GM19238 (cell line): Measurements from ENCODE around the gene SLFN13.
"Not testable (repeated sequence)": the region's sequence is repeated elsewhere in the genome, so short reads cannot be mapped to it uniquely, and the experiment has no call there.

Experiments used
- DNase-seq: peaks from one replicate; pipeline ENCODE4 v3.0.0; 2011; ENCODE audit warnings: low spot score; ENCODE audit not compliant: insufficient read length

The SLFN13 gene, protein sequence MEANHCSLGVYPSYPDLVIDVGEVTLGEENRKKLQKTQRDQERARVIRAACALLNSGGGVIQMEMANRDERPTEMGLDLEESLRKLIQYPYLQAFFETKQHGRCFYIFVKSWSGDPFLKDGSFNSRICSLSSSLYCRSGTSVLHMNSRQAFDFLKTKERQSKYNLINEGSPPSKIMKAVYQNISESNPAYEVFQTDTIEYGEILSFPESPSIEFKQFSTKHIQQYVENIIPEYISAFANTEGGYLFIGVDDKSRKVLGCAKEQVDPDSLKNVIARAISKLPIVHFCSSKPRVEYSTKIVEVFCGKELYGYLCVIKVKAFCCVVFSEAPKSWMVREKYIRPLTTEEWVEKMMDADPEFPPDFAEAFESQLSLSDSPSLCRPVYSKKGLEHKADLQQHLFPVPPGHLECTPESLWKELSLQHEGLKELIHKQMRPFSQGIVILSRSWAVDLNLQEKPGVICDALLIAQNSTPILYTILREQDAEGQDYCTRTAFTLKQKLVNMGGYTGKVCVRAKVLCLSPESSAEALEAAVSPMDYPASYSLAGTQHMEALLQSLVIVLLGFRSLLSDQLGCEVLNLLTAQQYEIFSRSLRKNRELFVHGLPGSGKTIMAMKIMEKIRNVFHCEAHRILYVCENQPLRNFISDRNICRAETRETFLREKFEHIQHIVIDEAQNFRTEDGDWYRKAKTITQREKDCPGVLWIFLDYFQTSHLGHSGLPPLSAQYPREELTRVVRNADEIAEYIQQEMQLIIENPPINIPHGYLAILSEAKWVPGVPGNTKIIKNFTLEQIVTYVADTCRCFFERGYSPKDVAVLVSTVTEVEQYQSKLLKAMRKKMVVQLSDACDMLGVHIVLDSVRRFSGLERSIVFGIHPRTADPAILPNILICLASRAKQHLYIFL

DNA sequence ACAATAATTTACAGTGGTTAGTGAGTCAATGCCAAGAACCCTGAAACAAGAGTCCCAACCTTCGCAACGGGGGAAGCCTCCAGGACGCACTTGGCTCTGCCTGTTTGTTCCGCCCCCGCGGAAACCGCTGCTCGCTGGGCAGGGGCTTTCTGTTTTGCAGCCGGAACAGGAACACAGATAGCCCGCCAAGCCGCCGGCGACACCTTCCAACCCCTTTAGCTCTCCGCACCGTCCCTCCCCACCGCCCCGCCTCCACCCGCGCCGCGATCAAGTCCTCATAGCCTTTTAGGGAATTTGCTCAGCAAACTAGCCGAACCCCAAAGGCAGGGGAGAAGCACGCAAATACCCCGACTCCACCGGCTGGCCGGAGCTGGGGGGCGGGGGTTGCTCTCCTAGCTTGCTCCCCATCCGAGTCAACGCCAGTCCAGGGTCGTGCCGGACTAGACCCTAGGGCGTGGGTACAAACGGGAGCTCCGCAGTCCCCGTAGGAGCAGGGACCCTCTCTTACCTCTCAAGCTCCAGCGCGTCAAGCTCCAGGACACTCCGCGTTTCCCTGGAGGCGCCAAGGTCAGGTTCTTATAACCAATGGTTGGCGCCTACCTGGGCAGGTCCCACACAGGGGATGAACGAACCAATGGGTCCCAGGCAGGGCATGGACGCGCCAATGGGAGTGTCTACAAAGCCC, at the start of gene SLFN13:
TSS of gene SLFN13 (minus strand) at position 553 of the 685 bp plus-strand sequence. CDS start 3,086 bp downstream, outside the sequence.
- peak; percentile 67 for DNase-seq

DNA sequence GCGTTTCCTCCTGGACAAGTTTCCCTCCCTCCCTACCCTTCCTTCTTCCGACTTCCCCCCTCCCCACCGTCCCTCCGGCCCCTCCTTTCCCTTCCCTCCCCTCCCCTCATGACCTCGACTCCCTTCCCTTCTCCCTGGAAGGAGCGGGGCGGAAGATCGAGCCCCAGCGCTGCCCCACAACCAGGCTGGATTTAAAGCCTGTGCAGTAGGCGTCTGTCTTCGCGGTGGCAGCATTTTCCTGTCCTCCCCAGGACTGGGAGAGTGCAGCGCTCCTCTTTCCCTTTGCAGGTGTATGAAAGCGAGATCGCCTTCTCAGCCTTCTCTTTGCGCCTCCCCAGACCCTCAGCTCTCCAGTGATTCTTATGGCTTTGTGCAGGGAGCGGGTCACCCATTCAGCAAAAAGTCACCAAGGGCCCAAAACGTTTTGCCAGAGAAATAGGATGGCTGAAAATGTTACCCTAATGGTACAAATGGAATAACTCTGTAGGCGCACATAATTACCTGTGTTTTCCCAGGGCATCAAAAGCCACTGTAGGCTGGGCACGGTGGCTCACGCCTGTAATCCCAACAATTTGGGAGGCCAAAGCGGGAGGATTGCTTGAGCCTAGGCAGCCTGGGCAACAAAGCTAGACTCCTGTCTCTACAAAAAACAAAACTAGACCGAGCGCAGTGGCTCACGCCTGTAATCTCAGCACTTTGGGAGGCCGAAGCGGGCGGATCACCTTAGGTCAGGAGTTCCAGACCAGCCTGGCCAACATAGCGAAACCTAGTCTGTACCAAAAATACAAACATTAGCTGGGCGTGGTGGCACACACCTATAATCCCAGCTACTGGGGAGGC, 48.1 kb upstream of the SLFN13 start:
- DNase-seq, result no peak

DNA sequence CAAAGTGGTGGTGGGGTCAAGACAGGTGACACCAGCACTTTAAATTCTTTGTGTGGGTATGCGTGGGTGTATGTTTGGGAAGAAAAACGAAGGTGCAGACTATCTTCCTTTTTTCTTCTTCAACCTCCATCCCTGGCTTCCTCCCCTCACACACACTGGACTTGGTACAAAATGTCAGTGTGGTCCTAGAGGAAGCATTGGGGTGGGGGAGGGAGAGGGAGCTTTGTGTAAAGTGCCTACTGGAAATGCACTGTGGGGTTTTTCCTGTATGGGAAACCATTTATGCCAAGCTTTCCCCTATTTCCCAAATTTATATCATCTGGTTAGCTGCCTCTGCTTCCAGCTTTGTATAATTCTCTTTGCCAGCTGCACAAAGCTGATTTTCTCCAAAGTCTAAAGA, 44.5 kb upstream of the SLFN13 start:
- no peak for DNase-seq

DNA sequence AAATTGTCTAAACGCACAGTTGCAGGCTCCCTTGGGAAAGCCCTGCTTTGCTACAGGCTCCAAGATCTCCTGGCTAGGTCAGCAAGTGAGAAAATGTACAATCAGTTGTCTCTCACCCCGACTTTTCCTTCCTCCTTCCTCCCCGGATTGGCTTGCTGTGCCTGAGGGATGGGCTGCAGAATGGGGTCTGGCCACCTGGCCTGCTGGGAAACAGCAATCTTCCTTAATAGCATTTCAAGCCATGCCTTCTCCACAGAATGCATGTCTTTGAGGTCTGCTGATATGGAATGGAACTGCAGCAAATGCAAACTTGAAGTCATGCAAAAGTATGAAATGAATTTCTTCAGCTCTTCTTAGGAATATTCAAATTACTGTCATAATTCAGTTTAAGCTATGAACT, 42.9 kb upstream of the SLFN13 start:
- no peak for DNase-seq

DNA sequence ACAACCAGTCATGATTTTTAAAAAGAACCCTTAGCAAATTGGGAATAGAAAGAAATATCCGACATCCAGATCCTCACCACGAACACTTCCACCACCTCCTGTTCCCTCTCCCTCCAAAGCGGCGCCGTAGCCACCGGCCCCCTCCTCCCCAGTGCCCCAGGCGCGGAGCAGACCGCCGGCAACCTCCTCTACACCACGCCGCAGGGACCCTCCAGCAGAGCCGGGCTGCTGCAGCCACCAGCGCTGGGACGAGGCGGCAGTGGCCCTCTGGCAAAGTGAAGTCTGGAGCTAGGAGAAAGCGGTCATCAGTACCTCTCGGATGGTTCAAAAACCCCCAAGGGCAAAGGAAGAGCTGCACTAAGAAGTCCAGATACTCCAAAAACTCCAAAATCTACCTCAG, 41.4 kb upstream of the SLFN13 start:
- no peak for DNase-seq

DNA sequence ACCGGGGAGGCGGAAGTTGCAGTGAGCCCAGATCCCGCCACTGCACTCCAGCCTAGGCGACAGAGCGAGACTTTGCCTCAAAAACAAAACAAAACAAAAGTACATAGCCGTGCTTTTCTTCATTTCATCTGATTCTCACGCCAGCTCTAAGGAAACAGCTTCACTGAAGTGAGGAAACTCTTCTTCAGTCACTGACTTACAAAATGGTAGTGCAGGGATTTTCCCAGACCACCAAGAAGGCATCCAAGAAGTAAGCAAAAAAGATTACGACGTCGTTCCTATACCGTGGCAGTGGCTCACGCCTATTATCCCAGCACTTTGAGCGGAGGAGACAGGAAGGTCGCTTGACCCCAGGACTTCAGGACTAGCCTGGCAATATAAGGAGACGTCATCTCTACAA, 40.4 kb upstream of the SLFN13 start:
- DNase-seq, result no peak

DNA sequence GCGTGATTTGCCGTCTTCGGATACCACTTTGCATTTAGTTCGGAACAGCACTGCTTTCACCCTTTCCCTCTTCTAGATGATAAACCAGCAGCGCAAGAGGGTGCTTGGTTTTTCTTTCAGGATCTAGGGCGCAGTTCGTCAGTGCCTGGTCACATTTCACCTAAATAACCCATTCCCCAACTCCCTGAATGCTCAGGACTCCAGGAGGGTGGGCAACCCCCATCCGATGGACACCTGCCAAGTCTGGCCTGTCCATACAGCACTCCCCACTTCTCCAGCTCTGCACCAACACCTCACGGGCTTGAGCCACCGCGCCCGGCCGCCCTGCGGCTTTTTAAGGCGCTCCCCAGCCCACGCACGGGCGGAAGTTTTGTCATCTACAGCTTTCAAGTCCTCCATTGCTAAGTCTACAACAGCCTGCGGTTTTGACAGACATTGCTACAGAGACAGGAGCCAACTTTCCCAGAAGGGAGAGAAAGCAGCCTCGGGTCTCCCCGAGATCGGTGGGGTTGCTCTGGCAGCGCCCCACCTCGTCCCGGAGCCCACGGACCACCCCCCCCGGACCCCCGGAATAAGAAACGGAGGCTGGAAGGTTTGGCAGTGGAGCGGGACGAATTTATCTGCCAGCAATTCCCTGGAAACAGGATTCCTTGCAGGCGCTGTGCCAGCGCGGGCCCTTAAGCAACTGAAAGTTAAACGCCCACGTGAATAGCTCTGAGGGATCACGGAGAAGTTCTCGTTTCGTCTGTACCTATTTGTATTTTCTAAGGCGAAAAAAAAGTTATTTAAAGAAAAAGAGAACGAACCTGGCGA, 38.6 kb upstream of the SLFN13 start:
- peak; percentile 56 for DNase-seq

DNA sequence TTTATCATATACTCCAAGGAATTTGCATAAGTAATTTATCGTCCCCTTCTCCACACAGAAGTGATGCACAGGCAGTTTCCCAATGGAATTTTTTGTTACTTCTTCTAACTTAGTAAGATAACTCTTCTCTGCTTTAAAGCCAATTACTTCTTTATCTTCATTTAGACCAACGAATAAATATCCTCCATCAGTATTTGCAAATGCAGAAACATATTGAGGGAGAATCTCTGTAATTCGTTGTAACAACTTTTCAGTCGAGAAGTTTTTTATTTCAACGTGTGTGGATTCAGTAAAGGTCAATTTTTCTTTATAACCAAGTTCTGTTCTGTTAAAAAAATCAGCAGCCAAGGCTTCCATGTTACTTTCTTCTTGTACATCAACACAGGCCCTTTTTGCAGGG, 30.7 kb upstream of the SLFN13 start:
- no peak for DNase-seq

DNA sequence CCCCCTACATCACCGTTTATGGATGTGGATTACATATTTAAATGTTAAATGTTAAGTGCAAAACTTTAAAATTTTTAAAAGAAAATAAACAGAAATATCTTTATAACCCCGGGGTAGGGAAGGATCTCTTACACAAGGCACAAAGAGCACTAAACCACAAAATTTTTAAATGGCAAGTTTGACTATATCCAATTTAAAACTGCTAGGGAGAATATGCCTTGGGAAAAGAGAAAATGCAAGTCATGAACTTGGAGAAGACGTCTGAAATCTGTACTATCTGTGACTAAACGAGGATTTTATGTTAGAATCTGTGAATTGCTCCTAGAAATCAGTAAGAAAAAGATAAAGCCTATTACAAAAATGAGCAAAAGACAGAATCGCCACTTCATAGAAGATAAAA, 28.7 kb upstream of the SLFN13 start:
- no peak for DNase-seq

DNA sequence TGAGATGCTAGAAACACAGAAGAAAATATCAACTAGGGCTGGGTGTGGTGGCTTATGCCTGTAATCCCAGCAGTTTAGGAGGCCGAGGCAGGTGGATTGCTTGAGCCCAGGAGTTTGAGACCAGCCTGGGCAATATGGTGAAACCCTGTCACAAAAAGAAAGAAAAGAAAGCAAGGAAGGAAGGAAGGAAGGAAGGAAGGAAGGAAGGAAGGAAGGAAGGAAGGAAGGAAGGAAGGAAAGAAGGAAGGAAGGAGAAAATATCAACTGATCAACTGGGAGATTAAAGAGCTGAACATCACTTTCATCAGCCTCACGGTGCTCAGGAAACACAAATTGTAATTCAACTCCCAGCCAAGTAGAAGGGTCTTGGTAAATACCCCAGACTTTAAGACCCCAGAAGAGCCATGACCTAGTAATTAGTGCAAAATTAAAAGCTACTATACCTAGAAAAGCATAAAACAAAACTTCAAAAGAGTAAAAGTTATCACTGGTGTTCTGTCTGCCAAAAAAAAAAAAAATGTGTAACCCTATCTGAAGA, 27.8 kb upstream of the SLFN13 start:
- DNase-seq, result no peak

DNA sequence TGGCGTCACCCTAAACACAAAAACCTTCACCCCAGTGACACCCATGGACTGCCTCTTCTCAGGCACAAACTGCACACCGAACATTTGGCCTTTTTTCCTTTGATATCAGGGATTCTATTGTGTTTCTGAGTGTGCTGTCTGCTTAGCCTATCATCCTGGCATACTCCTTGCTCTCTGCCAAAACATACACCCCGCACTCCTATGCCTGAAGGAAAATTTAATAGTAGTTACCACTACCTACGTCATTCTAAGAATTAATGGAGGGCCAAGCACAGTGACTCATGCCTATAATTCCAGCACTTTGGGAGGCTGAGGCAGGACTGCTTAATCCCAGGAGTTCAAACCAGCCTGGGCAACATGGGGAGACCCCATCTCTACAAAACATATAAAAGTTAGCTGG, 19.9 kb upstream of the SLFN13 start:
- DNase-seq, result no peak

DNA sequence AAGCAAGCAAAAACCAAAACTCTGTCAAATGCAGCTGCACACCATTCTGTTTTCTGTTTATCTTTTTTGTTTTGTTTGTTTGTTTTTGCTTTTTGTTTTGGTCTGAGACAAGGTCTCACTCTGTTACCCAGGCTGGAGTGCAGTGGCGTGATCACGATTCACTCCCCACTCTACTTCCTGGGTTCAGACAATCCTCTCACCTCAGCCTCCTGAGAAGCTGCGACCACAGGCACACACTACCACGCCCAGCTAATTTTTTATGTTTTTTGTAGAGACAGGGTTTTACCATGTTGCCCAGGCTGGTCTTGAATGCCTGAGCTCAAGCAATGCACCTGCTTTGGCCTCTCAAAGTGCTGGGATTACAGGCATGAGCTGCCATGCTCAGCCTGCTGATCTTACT, 19.3 kb upstream of the SLFN13 start:
- no peak for DNase-seq

DNA sequence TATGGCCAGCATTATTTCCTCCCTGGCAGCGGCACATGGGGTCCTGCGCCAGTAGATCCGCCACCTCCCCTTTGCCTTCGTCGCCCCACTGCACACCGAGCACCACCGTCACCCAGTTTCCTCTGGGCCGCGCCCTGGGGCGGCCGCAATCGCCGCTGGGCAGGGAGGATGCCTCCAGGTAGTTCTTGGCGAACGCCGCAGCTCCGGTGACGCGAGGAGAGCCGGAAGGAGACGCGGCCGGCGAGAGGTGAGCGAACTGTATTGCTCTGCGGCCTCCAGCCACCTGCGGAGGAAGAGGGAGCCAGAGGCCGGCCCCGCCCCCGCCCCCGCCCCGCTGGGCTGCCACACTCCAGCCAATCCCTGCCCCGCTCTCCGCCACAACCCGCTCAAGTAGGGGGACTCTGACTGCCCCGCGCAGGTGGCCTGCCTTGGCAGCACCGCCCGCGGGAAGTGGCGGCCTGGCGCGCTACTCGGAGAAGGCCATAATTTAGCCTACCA, 11.8 kb upstream of the SLFN13 start:
- DNase-seq, result peak; percentile 75

DNA sequence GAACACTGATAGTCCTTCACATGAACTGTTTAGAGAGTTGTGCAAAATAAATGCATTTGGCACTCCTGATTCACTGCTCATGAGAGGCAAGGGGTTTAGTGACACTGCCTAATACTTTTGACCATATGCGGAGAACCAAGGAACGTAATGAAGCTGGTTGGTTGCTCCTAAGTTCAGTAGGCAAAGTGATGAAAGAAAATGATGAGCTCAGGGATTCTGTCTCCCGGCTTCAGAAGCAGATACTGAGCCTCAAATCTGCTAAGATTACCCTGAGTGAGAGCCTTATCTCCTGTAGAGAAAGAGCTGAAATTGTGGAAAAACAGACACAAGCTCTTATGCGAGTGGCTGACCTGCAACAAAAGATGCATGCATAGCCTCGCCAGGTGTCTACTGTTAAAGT, 5.5 kb upstream of the SLFN13 start:
- not testable (repeated sequence) for DNase-seq

DNA sequence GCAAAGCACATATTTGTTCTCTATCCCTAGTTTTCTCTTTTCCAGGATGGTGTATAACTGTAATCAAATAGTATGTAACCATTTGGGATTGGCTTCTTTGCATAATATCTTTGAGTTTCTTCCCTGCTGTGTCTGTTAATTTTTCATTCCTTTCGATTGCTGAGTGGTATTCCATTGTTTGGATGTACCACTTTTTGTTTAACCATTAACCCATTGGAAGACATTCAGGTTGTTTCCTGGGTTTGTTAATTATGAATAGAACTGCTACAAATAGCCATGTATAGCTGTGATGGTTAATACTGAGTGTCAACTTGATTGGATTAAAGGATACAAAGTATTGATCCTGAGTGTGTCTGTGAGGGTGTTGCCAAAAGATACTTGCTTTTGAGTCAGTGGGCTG, 4.6 kb upstream of the SLFN13 start:
- no peak for DNase-seq

DNA sequence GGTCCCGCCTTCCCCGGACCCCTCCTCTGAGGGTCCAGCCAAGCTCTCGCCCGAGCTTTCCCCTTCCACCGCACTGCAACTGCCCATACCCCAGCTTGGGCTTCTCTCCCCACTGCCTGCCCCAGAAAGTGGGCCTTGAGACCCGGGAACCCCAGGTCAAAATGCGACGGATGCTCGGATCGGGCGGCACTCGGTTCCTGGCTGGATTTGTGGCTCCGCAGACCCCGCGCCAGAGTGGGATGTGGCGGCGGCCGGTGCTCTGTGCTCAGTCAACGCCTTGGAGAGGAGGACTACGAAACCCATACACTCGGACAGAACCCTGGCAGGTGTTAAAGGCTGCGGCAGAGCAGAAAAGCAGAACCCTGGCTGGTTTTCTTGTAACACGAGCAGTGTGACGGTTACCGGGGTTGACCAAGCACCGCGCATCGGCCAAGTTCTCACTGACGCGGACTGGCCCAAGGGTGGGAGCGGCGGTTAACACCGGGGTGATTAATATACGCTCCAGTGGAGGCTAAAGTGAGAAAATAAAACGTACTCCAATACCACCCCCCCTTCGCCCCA, 885 bp upstream of the SLFN13 start:
- peak; percentile 16 for DNase-seq

DNA sequence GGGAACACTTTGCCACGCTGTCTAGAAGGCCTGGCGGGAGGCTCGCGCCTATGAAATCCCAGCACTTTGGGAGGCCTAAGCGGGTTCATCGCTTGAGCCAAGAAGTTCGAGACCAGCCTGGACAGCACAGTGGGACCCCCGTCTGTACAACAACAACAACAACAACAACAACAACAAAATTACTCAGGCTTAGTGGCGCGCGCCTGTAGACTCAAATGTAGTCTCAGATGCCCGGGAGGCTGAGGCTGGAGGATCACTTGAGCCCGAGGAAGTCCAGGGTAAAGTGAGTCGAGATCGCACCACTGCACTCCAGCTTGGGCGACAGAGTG, 297 bp upstream of the SLFN13 start:
- no peak for DNase-seq

DNA sequence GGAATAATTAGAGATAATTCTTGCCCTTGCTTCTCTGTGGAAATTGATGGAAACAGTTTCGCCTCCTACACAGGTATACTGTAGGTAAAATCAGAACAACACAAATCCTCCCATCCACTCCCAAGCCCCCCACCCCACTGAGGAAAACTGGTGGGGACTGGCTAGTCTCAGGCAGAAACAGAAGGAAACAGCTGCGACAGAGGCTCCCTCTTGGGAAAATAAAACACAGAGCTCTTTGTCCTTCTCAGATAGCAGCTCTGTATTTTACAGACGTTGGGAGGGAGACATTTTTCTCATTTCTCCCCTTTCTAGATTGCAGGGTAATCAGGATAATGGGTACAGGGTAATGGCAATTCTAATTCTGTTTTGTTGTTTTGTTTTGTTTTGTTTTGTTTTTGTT, 1.1 kb downstream of the SLFN13 start:
- DNase-seq, result no peak

DNA sequence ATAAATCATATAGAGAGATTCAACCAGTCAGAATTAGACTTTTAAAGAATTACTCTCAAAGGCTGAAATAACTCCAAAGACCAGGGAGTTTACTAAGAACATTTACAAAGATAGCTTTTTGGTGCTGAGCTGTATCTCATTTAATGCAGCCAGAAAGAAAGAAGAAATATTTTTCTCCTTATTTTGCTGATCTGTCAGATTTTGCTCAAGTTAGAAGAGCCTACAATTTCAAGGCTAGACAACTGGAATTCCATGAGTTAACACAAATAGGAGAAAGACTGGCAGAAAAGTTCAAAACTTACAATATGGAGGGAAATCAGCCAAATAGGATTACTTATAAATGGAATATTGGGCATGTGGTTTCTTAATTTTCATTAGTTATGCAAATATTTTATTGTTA, 10.1 kb downstream of the SLFN13 start:
- no peak for DNase-seq
